Measurements from ENCODE around the gene OBP2A.

DNA sequence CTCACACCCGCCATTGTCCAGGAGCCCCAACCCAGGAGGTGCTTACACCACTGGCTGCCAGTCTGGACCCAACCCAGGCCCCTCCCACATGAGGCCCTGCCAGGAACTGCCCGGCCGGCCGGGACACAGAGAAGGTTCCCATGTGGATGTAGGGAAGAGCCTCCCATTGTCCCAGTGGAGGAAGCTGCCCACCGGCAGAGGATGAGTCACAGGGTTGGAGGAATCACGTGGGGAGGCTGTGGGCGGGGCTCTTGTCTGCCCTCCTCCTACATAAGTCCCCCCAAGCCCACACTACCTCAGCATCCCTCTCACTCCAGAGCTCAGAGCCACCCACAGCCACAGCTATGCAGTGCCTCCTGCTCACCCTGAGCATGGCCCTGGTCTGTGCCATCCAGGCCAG is 41.7 kb downstream of the OBP2A start:
- TF ChIP-seq, protein P1, sequence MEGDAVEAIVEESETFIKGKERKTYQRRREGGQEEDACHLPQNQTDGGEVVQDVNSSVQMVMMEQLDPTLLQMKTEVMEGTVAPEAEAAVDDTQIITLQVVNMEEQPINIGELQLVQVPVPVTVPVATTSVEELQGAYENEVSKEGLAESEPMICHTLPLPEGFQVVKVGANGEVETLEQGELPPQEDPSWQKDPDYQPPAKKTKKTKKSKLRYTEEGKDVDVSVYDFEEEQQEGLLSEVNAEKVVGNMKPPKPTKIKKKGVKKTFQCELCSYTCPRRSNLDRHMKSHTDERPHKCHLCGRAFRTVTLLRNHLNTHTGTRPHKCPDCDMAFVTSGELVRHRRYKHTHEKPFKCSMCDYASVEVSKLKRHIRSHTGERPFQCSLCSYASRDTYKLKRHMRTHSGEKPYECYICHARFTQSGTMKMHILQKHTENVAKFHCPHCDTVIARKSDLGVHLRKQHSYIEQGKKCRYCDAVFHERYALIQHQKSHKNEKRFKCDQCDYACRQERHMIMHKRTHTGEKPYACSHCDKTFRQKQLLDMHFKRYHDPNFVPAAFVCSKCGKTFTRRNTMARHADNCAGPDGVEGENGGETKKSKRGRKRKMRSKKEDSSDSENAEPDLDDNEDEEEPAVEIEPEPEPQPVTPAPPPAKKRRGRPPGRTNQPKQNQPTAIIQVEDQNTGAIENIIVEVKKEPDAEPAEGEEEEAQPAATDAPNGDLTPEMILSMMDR (IDR thresholded peaks at IDR 0.05; ENCODE audit: extremely low read depth in 1 of 2, insufficient read depth in 1 of 2, low read depth in 1 of 2, low read length in 2 of 2), result no peak
- no peak for TF ChIP-seq EZH2 (IDR thresholded peaks at IDR 0.05; ENCODE audit: borderline replicate concordance, low read depth, low read length, severe bottlenecking)
